ENCODE results near the gene TBC1D17. TPM values are rescaled to one million over a fixed set of nuclear protein-coding genes. Genes with fewer than 3 reads are reported as not detected.
A peak's percentile ranks its signal among the peaks of the same experiment; 100 is the strongest.

TBC1D17 gene
- total and polyA plus RNA-seq, 2 of the 13 experiments (the other 11 are each of a cell fraction or from before 2014, with no cell fraction given): 9.7 to 16.9 TPM

DNA sequence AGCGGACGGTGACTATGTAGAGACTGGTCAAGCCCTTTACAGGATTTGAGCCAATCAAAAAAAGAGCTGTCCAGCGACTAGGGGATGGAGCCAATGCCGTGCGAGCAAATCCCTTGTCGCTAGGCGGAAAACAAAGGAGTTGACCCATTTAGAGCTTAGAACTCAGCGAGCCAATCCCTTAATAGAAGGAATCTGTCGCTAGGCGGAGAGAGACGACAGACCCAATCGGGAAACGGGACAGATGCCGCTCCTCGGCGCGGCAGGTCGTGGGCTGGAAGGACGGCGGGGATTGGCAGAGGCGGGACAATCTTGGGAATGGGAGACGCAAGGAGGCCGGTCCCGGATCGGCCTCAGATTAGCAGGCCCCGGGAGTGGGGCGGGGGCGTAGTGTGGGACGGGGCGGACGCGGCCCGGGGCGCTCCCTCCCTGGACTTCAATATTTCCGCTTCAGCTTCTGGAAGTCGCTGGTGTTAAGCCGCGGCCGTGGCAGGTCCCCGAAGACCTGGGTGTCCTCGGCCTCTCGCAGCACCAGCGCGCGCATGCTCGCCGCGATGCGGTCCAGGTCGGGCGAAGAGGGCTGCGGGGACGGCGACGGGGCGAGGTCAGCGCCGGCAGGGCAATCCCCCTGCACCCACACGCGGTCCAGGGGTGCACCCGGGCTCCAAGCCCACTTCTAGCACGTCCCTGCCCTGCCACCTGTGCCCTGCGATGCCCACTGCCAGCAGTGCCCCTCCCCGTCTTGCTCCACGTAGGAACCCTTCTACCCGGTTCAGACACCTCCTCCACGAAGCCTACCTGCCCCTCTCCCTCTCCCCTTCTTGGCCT lies 7.8 kb upstream of the TBC1D17 start (continued):
- TF ChIP-seq, protein P1, sequence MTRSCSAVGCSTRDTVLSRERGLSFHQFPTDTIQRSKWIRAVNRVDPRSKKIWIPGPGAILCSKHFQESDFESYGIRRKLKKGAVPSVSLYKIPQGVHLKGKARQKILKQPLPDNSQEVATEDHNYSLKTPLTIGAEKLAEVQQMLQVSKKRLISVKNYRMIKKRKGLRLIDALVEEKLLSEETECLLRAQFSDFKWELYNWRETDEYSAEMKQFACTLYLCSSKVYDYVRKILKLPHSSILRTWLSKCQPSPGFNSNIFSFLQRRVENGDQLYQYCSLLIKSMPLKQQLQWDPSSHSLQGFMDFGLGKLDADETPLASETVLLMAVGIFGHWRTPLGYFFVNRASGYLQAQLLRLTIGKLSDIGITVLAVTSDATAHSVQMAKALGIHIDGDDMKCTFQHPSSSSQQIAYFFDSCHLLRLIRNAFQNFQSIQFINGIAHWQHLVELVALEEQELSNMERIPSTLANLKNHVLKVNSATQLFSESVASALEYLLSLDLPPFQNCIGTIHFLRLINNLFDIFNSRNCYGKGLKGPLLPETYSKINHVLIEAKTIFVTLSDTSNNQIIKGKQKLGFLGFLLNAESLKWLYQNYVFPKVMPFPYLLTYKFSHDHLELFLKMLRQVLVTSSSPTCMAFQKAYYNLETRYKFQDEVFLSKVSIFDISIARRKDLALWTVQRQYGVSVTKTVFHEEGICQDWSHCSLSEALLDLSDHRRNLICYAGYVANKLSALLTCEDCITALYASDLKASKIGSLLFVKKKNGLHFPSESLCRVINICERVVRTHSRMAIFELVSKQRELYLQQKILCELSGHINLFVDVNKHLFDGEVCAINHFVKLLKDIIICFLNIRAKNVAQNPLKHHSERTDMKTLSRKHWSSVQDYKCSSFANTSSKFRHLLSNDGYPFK (CRISPR knock-in tag; IDR thresholded peaks at IDR 0.05; ENCODE audit: borderline replicate concordance): peak; percentile 68; the same call in 1 of the 2 replicates
- TF ChIP-seq ZFP1 (CRISPR knock-in tag; IDR thresholded peaks at IDR 0.05) (0 out of 2 replicates have a peak, but pooled peaks have one; percentile 17), NPAS2 (CRISPR knock-in tag; IDR thresholded peaks at IDR 0.05; ENCODE audit: borderline replicate concordance) (no peak), POLR2AphosphoS5 (IDR thresholded peaks at IDR 0.05; ENCODE audit: low read depth, low read length) (peak; percentile 61), YY1 (IDR thresholded peaks at IDR 0.05; ENCODE audit: insufficient read depth, insufficient replicate concordance, low read depth, low read length) (peak; percentile 74), RFX1 (IDR thresholded peaks at IDR 0.05) (peak; percentile 28; the same call in 1 of the 2 replicates), ZNF451 (CRISPR knock-in tag; IDR thresholded peaks at IDR 0.05) (peak; percentile 80; the same call in 1 of the 2 replicates), JUND (CRISPR knock-in tag; IDR thresholded peaks at IDR 0.05) (0 out of 2 replicates have a peak, but pooled peaks have one; percentile 45), ZMAT3 (CRISPR knock-in tag; conservative IDR thresholded peaks at IDR 0.05) (no peak), PHF20 (CRISPR knock-in tag; IDR thresholded peaks at IDR 0.05) (peak; percentile 66), NCOA5 (CRISPR knock-in tag; IDR thresholded peaks at IDR 0.05) (no peak), U2AF2 (IDR thresholded peaks at IDR 0.05; ENCODE audit: low read depth, low read length) (no peak), BRD4 (CRISPR knock-in tag; IDR thresholded peaks at IDR 0.05) (peak; percentile 79; the same call in 1 of the 2 replicates), ZNF556 (CRISPR knock-in tag; IDR thresholded peaks at IDR 0.05; ENCODE audit: borderline replicate concordance) (no peak), CHCHD3 (CRISPR knock-in tag; IDR thresholded peaks at IDR 0.05) (peak; percentile 90), SATB2 (CRISPR knock-in tag; IDR thresholded peaks at IDR 0.05) (no peak)
- TF ChIP-seq, protein P2, sequence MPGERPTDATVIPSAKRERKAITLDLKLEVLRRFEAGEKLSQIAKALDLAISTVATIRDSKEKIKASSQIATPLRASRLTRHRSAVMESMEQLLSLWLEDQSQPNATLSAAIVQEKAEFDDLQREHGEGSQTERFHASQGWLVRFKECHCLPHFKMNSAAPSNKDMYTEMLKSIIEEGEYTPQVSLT (CRISPR knock-in tag; IDR thresholded peaks at IDR 0.05; ENCODE audit: borderline replicate concordance, low read depth): no peak
- TF ChIP-seq, protein P3, sequence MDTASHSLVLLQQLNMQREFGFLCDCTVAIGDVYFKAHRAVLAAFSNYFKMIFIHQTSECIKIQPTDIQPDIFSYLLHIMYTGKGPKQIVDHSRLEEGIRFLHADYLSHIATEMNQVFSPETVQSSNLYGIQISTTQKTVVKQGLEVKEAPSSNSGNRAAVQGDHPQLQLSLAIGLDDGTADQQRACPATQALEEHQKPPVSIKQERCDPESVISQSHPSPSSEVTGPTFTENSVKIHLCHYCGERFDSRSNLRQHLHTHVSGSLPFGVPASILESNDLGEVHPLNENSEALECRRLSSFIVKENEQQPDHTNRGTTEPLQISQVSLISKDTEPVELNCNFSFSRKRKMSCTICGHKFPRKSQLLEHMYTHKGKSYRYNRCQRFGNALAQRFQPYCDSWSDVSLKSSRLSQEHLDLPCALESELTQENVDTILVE (CRISPR knock-in tag; IDR thresholded peaks at IDR 0.05): peak; percentile 56; the same call in 1 of the 2 replicates
- TF ChIP-seq, protein P4, sequence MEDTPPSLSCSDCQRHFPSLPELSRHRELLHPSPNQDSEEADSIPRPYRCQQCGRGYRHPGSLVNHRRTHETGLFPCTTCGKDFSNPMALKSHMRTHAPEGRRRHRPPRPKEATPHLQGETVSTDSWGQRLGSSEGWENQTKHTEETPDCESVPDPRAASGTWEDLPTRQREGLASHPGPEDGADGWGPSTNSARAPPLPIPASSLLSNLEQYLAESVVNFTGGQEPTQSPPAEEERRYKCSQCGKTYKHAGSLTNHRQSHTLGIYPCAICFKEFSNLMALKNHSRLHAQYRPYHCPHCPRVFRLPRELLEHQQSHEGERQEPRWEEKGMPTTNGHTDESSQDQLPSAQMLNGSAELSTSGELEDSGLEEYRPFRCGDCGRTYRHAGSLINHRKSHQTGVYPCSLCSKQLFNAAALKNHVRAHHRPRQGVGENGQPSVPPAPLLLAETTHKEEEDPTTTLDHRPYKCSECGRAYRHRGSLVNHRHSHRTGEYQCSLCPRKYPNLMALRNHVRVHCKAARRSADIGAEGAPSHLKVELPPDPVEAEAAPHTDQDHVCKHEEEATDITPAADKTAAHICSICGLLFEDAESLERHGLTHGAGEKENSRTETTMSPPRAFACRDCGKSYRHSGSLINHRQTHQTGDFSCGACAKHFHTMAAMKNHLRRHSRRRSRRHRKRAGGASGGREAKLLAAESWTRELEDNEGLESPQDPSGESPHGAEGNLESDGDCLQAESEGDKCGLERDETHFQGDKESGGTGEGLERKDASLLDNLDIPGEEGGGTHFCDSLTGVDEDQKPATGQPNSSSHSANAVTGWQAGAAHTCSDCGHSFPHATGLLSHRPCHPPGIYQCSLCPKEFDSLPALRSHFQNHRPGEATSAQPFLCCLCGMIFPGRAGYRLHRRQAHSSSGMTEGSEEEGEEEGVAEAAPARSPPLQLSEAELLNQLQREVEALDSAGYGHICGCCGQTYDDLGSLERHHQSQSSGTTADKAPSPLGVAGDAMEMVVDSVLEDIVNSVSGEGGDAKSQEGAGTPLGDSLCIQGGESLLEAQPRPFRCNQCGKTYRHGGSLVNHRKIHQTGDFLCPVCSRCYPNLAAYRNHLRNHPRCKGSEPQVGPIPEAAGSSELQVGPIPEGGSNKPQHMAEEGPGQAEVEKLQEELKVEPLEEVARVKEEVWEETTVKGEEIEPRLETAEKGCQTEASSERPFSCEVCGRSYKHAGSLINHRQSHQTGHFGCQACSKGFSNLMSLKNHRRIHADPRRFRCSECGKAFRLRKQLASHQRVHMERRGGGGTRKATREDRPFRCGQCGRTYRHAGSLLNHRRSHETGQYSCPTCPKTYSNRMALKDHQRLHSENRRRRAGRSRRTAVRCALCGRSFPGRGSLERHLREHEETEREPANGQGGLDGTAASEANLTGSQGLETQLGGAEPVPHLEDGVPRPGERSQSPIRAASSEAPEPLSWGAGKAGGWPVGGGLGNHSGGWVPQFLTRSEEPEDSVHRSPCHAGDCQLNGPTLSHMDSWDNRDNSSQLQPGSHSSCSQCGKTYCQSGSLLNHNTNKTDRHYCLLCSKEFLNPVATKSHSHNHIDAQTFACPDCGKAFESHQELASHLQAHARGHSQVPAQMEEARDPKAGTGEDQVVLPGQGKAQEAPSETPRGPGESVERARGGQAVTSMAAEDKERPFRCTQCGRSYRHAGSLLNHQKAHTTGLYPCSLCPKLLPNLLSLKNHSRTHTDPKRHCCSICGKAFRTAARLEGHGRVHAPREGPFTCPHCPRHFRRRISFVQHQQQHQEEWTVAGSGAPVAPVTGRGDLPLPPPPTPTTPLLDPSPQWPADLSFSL (CRISPR knock-in tag; IDR thresholded peaks at IDR 0.05): no peak
